PC-3 (cell line): ENCODE results near the gene POLRMT. TPM values are rescaled to one million over a fixed set of nuclear protein-coding genes. Genes with fewer than 3 reads are reported as not detected.

Source experiments
- ATAC-seq: fragments of 200-7000 bp; cut with Tn5 transposase; 2 replicates; pipeline ENCODE4 v1.9.1; 2020; ENCODE audit warnings: mild to moderate bottlenecking, moderate library complexity
- BruUV-seq: library from RNA; stranded (reverse); fragments of 400-500 nt; replicated peaks from 2 replicates; lab custom pipeline; 2021; lab: Mats Ljungman, UMichigan
- CTCF ChIA-PET: fragments of 300-600 bp; sonication (Branson Sonifier 250); formaldehyde crosslinking; loops from one replicate; lab custom pipeline; 2022; ENCODE audit warnings: antibody characterized with exemption; lab: Charles Lee
- POLR2A ChIA-PET: fragments of 300-600 bp; sonication (Branson Sonifier 250); formaldehyde crosslinking; loops from one replicate; lab custom pipeline; 2022; ENCODE audit warnings: antibody characterized with exemption; ENCODE audit not compliant: unreplicated experiment; lab: Charles Lee
- DNase-seq: peaks from one replicate; pipeline ENCODE4 v3.0.0-alpha.2; 2015
- H2AFZ ChIP-seq: fragments of 300-600 bp; sonication (generic); 2 replicates; pipeline ENCODE4 v1.6.0; 2016; ENCODE audit warnings: antibody characterized with exemption, low read length
- H3F3A ChIP-seq: fragments of 300-600 bp; sonication (generic); one replicate; pipeline ENCODE4 v1.6.0; 2017; ENCODE audit warnings: antibody characterized with exemption, low read length, control low read depth, mild to moderate bottlenecking; ENCODE audit not compliant: unreplicated experiment
- H3K27ac ChIP-seq: fragments of 300-600 bp; sonication (generic); 2 replicates; pipeline ENCODE4 v1.5.1; 2016; ENCODE audit warnings: mild to moderate bottlenecking, low read length
- H3K27me3 ChIP-seq: fragments of 300-600 bp; sonication (generic); 2 replicates; pipeline ENCODE4 v1.6.1; 2016; ENCODE audit warnings: low read length, mixed read lengths
- H3K36me3 ChIP-seq: fragments of 300-600 bp; sonication (generic); 2 replicates; pipeline ENCODE4 v1.6.1; 2016; ENCODE audit warnings: low read depth, mixed run types, low read length, mixed read lengths
- H3K4me1 ChIP-seq: fragments of 300-600 bp; sonication (generic); 2 replicates; pipeline ENCODE4 v1.5.1; 2016; ENCODE audit warnings: low read length; ENCODE audit not compliant: insufficient read depth
- H3K4me2 ChIP-seq: fragments of 300-600 bp; sonication (generic); 2 replicates; pipeline ENCODE4 v1.6.0; 2016; ENCODE audit warnings: low read length
- H3K4me3 ChIP-seq: fragments of 300-600 bp; sonication (generic); 2 replicates; pipeline ENCODE4 v1.5.1; 2016; ENCODE audit warnings: mild to moderate bottlenecking, low read length, mixed read lengths
- H3K79me2 ChIP-seq: fragments of 300-600 bp; sonication (generic); 2 replicates; pipeline ENCODE4 v1.6.1; 2017; ENCODE audit warnings: low read length, mixed read lengths
- H3K9ac ChIP-seq: fragments of 300-600 bp; sonication (generic); 2 replicates; pipeline ENCODE4 v1.6.0; 2016; ENCODE audit warnings: mild to moderate bottlenecking, low read length
- H3K9me2 ChIP-seq: fragments of 300-600 bp; sonication (generic); replicated peaks from 2 replicates; pipeline ENCODE4 v1.6.1; 2016; ENCODE audit warnings: mixed run types, low read length, mixed read lengths
- H3K9me3 ChIP-seq: fragments of 300-600 bp; sonication (generic); 2 replicates; pipeline ENCODE4 v1.6.1; 2016; ENCODE audit warnings: low read length, mixed read lengths
- H4K20me1 ChIP-seq: fragments of 300-600 bp; sonication (generic); 2 replicates; pipeline ENCODE4 v1.6.1; 2016; ENCODE audit warnings: low read length, mixed read lengths
- CTCF ChIP-seq: fragments of 300-600 bp; sonication (generic); conservative IDR thresholded peaks from 2 replicates; pipeline ENCODE4 v1.5.1; 2017; ENCODE audit warnings: antibody characterized with exemption, low read depth, mild to moderate bottlenecking, low read length
- EZH2 ChIP-seq: fragments of 300-600 bp; sonication (generic); IDR thresholded peaks from one replicate; pipeline ENCODE4 v1.6.1; 2017; ENCODE audit warnings: antibody characterized with exemption, mild to moderate bottlenecking, low read length; ENCODE audit not compliant: unreplicated experiment
- EZH2phosphoT487 ChIP-seq: fragments of 300-600 bp; sonication (generic); IDR thresholded peaks from 2 replicates; pipeline ENCODE4 v1.6.1; 2018; ENCODE audit warnings: mild to moderate bottlenecking, antibody characterized with exemption, low read length, borderline replicate concordance
- intact Hi-C: fragments of 100-400 bp; cut with micrococcal nuclease; formaldehyde crosslinking; loops from 2 replicates; pipeline ENCODE4 v1.9.0; 2023
- total RNA-seq: library from RNA; depleted of rRNA; stranded (reverse); fragments of >200 nt; gene quantifications from 2 replicates; pipeline ENCODE4 v1.2.3, GENCODE V29; 2014

POLRMT gene
- total RNA-seq, 1 experiment from 2014 or later, result 60.5 TPM

GRCh38 chr19:573519-573825 lies 59.9 kb downstream of the POLRMT start:
- intact Hi-C loops, result loop anchor here (10.0 kb wide), 1 partner anchor 61 kb away; the partner anchor contains the start of genes FGF22 and POLRMT
- Histone ChIP-seq H3K9ac (peak overlapping the region; percentile 97), H2AFZ (no peak overlapping the region), H3K9me3 (no peaks in the 10 kb centered on the region), H4K20me1 (peaks cover 49% of the 10 kb centered on the region), H3K4me2 (peak overlapping the region; percentile 98), H3K4me3 (peak overlapping the region; percentile 93), H3K27ac (peak overlapping the region; percentile 18; the same call in 1 of the 2 replicates), H3K4me1 (peaks cover 20% of the 10 kb centered on the region), H3F3A (no peaks in the 10 kb centered on the region), H3K9me2 (no peaks in the 10 kb centered on the region), H3K79me2 (peaks cover 60% of the 10 kb centered on the region), H3K36me3 (no peaks in the 10 kb centered on the region; the same call in 1 of the 2 replicates), H3K27me3 (no peaks in the 10 kb centered on the region)
- ChIA-PET POLR2A (no interaction called here), CTCF (no interaction called here)
- ATAC-seq (no peak), DNase-seq (no peak)
- no TSS peak for BruUV-seq
- TF ChIP-seq EZH2phosphoT487, result no peak
- TF ChIP-seq CTCF, result no peak
- TF ChIP-seq EZH2, result no peak

GRCh38 chr19:572743-573518 lies 60.4 kb downstream of the POLRMT start:
- Histone ChIP-seq H3K27ac (peak overlapping the region; percentile 18; the same call in 1 of the 2 replicates), H3K9me2 (no peaks in the 10 kb centered on the region), H3K36me3 (no peaks in the 10 kb centered on the region), H3K4me3 (peak overlapping the region; percentile 93), H4K20me1 (peaks cover 43% of the 10 kb centered on the region), H3K79me2 (peaks cover 55% of the 10 kb centered on the region), H3K4me1 (peaks cover 20% of the 10 kb centered on the region), H3K27me3 (no peaks in the 10 kb centered on the region), H2AFZ (no peak overlapping the region), H3K4me2 (peak overlapping the region; percentile 98), H3K9ac (peak overlapping the region; percentile 97), H3K9me3 (no peaks in the 10 kb centered on the region), H3F3A (no peaks in the 10 kb centered on the region)
- ChIA-PET CTCF (no interaction called here), POLR2A (no interaction called here)
- DNase-seq, result peak; percentile 47
- intact Hi-C loops, result loop anchor here (10.0 kb wide), 1 partner anchor 62 kb away; the partner anchor contains the start of genes FGF22 and POLRMT
- TF ChIP-seq CTCF (no peak), EZH2 (no peak), EZH2phosphoT487 (no peak)
- no peak for ATAC-seq
- BruUV-seq, result TSS peak; percentile 62
